Kidney capillary endothelial cell (primary cell): Measurements from ENCODE around the gene IGF2BP3.
A peak's percentile ranks its signal among the peaks of the same experiment; 100 is the strongest.
"Not testable (repeated sequence)": the region's sequence is repeated elsewhere in the genome, so short reads cannot be mapped to it uniquely, and the experiment has no call there.

Experiments
- DNase-seq: peaks from one replicate; pipeline ENCODE4 v3.0.0-alpha.2; 2018; ENCODE audit warnings: low spot score

IGF2BP3 gene

GRCh38 chr7:23470330-23471105 lies at the start of gene IGF2BP3:
TSS of gene IGF2BP3 (minus strand) at chr7:23470491. CDS start at chr7:23470110, 381 bp downstream.
- DNase-seq = peak; percentile 86

- DNase-seq = no peak
Measured at GRCh38 chr7:23514755-23515154, 44.5 kb upstream of the IGF2BP3 start.

GRCh38 chr7:23513746-23514145 lies 43.5 kb upstream of the IGF2BP3 start:
- DNase-seq = not testable (repeated sequence)

- no peak for DNase-seq
Measured at GRCh38 chr7:23494009-23494408, 23.7 kb upstream of the IGF2BP3 start.

GRCh38 chr7:23491502-23491901 lies 21.2 kb upstream of the IGF2BP3 start:
- DNase-seq = no peak

GRCh38 chr7:23490357-23491135 lies 20.3 kb upstream of the IGF2BP3 start:
- peak; percentile 30 for DNase-seq

GRCh38 chr7:23488714-23489113 lies 18.4 kb upstream of the IGF2BP3 start:
- not testable (repeated sequence) for DNase-seq

GRCh38 chr7:23487670-23488069 lies 17.4 kb upstream of the IGF2BP3 start:
- no peak for DNase-seq

- DNase-seq = no peak
Measured at GRCh38 chr7:23486002-23486773, 15.9 kb upstream of the IGF2BP3 start.

GRCh38 chr7:23482686-23483085 lies 12.4 kb upstream of the IGF2BP3 start:
- DNase-seq = no peak

- no peak for DNase-seq
Measured at GRCh38 chr7:23477962-23478866, 7.9 kb upstream of the IGF2BP3 start.

GRCh38 chr7:23477157-23477499 lies 6.8 kb upstream of the IGF2BP3 start:
- DNase-seq = no peak

GRCh38 chr7:23476286-23477156 lies 6.2 kb upstream of the IGF2BP3 start:
- no peak for DNase-seq

- peak; percentile 7 for DNase-seq
Measured at GRCh38 chr7:23475576-23475839, 5.2 kb upstream of the IGF2BP3 start.

- peak; percentile 30 for DNase-seq
Measured at GRCh38 chr7:23474829-23475575, 4.7 kb upstream of the IGF2BP3 start.

GRCh38 chr7:23474094-23474828 lies 4.0 kb upstream of the IGF2BP3 start:
- DNase-seq = peak; percentile 92

GRCh38 chr7:23473844-23474093 lies 3.5 kb upstream of the IGF2BP3 start:
- DNase-seq = no peak

GRCh38 chr7:23472956-23473843 lies 2.9 kb upstream of the IGF2BP3 start:
- DNase-seq = peak; percentile 35

- no peak for DNase-seq
Measured at GRCh38 chr7:23472556-23472955, 2.3 kb upstream of the IGF2BP3 start.
